GM19328 (cell line): ENCODE results near the gene ART1.
"Not testable (repeated sequence)": the region's sequence is repeated elsewhere in the genome, so short reads cannot be mapped to it uniquely, and the experiment has no call there.

Experiments
- ATAC-seq: cut with Tn5 transposase; IDR thresholded peaks from one replicate; pipeline ENCODE4 v1.9.1; 2021; ENCODE audit warnings: mild to moderate bottlenecking, moderate library complexity; ENCODE audit not compliant: unreplicated experiment

ART1 gene

GRCh38 chr11:3632070-3632660 lies 12.8 kb upstream of the ART1 start:
- ATAC-seq: no peak

DNA sequence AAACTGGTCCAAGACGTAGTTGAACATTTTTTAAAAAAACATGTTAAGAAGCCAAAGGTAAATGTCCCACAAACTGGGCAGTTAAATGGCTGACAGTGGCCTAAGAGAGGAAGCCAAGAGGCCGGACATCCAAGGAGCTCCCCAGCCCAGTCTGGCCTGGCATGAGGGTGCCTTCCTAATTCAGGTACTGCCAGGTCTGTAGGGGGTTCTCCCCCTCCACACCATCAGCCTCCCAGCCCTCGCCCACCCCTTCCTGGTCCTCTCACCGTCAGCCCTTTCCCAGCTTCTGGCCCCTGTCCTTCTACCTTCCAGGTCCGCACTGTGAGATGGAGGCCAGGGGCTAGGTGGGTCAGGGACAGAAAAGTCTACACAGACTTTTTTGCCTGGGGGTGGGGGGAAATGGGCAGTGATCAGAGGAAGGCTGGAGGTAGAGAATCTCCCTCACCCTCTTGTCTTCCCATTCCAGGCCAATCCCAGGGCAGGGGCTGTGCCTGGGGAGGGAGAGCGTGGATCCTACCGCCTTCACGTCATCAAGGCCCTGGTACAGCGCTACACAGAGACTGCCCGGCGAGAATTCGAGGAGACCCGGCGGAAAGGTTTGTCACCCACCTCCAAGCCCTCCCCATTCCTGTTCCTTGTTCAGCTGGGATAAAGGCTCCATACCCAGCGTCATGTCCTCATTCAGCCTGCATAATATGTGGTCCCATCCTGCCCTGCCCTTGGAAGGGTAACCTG lies 9.1 kb upstream of the ART1 start:
- ATAC-seq: no peak

- no peak for ATAC-seq
Observed at GRCh38 chr11:3637201-3637600, 7.7 kb upstream of the ART1 start.

GRCh38 chr11:3638513-3638912 lies 6.4 kb upstream of the ART1 start:
- no peak for ATAC-seq

- no peak for ATAC-seq
Observed at GRCh38 chr11:3639841-3640240, 5.1 kb upstream of the ART1 start.

GRCh38 chr11:3641191-3641590 lies 3.7 kb upstream of the ART1 start:
- ATAC-seq: no peak

DNA sequence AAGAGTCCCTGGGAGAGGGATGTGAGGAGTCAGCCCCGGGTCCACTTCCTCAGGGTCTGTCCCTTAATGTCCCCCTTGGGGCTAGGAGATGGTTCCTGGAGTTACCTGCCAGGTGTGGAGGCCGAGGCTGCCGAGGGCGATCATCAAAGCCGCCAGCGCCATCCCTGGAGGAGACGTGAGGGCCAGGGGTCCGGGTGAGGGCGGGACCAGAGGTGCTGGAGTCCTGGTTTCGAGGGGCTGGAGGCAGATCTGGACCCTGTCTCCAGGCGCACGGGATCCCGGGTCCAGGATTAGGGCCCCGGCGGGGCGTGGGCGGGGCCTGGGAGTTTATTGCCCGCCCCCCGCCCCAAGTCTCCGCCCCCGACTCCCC lies 3.2 kb upstream of the ART1 start, which contains the start of gene ART5:
Gene ART5 (minus strand): TSS at position 292 of the 370 bp plus-strand sequence. CDS start 130 bp downstream, at position 162.
- ATAC-seq: no peak

DNA sequence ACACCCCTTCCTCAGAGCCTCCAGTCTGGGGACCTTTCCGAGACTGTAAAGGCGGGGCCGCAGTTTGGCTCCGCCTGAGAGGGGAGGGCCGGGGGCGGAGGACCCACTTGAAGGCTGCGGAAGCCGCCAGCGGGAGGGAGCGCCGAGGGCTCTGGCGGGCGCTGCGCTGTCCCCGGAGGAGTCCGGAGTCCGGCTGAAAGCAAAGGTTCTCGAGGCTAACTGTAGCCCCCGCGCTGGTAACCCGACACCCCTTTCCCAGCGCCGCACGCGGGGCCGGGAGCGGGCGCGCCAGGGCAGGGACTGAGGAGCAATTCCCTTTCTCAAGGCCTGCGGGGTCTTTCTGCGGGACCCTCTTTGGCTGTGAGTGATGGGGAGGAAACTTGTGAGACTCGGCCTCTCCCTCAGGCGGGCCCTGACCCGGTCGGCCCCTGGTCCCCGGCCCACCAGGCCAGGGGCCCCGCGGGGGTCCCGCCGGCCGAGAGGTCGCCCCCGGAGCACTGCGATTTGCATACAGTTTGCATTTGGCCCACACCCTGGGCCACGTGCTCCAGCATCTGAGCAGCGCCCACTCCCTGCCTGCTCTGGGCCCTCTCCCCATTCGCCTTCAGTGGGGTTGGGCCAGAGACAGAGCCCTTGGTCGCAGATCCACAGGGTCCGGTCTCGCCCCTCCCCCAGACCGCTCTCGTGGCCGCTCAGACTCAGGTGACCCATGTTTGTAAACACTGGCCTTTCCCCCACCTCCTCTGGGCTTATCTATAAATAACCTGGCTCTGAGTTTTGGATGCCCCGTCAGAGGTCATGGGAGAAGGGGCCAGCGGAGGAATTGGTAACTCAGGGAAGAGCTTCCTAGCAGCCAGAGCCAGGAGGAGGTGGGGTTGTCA lies 2.6 kb upstream of the ART1 start:
- ATAC-seq: no peak

DNA sequence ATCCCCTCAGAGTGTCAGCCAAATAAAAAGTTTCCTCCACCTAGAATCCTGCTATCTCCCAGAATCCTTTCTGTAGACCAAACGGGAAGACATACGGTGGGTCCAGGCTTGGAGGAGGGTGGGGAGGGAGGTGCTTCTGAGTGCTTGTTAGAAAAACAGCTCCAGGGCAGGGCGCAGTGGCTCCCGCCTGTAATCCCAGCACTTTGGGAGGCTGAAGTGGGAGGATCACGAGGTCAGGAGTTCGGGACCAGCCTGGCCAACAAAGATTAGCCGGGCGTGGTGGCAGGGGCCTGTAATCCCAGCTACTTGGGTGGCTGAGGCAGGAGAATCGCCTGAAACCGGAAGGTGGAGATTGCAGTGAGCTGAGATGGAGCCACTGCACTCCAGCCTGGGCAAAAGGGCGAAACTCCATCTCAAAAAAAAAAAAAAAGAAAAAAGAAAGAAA lies 1.8 kb upstream of the ART1 start:
- ATAC-seq: not testable (repeated sequence)

- ATAC-seq: no peak
Observed at GRCh38 chr11:3645552-3645951, 624 bp downstream of the ART1 start.

GRCh38 chr11:3648843-3649242 lies 3.9 kb downstream of the ART1 start:
- not testable (repeated sequence) for ATAC-seq

DNA sequence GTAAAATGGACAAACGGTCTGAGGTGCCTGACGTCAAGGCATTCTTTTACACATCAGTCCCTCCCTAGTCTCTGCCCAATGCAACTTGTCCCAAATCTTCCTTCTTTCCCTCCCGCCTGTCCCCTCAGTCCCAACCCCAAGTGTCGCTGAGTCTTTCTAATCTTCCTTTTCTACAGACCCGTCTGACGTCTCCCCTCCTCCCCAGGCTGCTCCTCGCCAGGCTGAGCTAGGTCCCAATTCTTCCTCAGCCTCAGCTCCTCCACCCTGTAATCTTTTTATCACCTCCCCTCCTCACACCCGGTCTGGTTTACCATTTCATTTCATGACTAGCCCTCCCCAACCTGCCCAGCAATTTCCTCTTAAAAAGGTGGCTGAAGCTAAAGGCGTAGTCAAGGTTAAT lies 4.4 kb downstream of the ART1 start:
- not testable (repeated sequence) for ATAC-seq

DNA sequence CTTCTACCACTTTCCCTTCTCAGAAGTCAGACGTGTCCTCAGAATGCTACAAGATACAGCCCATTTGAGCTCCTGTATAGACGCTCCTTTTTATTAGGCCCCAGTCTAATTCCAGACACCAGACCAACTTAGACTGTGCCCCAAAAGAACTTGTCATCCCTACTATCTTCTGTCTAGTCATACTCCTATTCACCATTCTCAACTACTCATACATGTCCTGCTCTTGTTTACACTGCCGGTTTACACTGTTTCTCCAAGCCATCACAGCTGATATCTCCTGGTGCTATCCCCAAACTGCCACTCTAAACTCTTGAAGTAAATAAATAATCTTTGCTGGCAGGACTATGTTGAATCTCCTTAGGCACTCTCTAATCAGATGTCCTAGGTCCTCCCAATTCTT lies 7.6 kb downstream of the ART1 start:
- not testable (repeated sequence) for ATAC-seq

DNA sequence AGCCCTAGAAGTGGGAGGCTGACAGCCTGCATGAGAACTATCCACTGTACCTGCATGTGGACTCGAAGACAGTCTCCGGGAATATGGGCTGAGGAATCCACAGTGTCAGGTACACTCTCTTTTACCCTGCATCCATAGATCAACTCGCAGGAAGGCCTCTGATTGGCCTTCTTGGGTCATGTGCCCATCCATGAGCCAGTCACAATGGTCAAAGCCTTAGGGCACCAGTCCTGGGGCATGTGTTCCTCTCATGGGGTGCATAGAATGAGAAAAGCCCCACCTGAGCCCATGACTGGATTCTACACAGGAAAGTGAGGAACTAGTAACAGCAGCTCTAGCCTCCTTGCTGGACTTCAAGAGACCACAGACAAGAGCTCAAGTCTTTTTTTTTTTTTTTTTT lies 10.6 kb downstream of the ART1 start:
- no peak for ATAC-seq

- not testable (repeated sequence) for ATAC-seq
Observed at GRCh38 chr11:3657331-3657730, 12.4 kb downstream of the ART1 start.

DNA sequence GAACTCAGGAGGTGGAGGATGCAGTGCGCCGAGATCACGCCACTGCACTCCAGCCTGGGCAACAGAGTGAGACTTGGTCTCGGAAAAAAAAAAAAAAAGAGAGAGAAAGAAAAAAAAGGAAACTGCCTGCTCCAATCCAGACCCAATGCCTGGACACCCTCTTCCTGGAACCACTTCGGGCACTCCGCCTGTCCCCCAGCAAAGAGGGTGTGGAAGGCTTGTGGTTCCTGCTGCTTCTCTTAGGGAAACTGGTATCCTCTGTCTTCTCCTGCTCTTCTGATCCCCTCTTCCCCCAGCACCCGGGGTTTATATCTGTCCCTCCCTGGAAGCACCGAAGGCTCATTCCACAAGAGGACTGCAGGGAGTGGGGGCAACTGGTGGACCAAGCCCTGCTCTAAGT lies 13.3 kb downstream of the ART1 start:
- no peak for ATAC-seq

DNA sequence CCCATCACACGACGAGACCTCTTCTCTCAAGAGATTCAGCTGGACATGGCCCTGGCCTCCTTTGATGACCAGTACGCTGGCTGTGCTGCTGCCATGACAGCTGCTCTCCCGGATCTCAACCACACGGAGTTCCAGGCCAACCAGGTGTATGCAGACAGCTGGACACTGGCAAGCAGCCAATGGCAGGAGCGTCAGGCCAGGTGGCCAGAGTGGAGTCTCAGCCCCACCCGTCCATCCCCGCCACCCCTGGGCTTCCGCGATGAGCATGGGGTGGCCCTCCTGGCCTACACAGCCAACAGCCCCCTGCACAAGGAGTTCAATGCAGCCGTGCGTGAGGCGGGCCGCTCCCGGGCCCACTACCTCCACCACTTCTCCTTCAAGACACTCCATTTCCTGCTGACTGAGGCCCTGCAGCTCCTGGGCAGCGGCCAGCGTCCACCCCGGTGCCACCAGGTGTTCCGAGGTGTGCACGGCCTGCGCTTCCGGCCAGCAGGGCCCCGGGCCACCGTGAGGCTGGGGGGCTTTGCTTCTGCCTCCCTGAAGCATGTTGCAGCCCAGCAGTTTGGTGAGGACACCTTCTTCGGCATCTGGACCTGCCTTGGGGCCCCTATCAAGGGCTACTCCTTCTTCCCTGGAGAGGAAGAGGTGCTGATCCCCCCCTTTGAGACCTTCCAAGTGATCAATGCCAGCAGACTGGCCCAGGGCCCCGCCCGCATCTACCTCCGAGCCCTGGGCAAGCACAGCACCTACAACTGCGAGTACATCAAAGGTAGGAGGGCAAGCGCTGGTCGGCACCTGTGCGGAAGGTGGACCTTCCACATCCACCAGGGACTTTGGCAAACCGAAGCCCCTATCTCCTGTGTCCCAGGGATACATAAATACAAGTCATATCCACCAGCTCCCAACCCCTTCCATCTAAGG lies 14.9 kb downstream of the ART1 start:
- no peak for ATAC-seq

GRCh38 chr11:3660960-3661359 lies 16.0 kb downstream of the ART1 start:
- ATAC-seq: no peak

- no peak for ATAC-seq
Observed at GRCh38 chr11:3662856-3663255, 17.9 kb downstream of the ART1 start.

DNA sequence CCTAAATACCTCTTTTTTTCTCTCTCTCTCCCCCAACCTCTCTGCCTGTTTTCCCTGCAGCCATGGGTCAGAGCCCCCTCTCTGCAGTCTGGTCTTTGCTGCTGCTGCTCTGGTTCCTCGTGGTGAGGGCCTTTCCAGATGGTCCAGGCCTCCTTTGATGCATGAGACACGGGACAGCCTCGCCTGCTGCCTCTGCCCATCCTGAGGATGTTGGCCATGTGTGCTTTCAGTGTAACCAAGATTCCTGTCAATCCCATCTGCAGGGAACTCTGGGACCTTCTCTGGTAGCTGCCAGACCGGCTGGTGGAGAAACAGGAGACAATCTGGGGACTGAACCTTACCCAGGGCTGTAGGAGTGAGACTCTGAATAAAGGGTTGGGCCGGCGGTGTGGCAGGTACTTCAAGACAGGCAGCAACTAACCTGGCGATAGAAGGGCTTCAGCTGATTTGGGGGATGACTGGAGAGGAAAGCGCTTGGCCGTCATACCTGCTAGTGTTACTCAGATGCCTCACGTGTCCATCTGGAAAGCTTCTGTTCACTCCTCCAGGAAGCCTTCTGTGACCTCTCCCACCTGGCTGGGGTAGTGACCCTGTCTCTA lies 19.2 kb downstream of the ART1 start:
- no peak for ATAC-seq
